GM21576 (cell line): ENCODE data around the gene ITGB3.

Source experiments
- ATAC-seq: cut with Tn5 transposase; IDR thresholded peaks from one replicate; pipeline ENCODE4 v1.9.1; 2021; ENCODE audit warnings: mild to moderate bottlenecking, moderate library complexity; ENCODE audit not compliant: unreplicated experiment

The ITGB3 gene

DNA sequence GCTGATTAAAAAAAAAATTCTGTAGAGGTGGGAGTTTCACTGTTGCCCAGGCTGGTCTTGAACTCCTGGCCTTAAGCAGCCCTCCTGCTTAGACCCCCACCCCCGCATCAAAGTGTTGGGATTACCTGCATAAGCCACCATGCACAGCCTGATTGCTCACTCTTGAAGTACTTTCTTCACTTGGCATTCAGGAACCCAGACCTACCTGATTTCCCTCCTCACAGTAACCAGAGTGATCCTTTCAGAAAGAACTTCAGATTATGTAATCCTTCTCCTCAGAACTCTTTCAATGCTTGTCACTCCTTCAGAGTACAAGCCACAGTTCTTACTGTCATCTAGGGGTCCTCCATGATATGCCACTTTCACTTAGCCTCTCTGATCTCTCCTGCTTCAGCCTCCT is 71.5 kb downstream of the ITGB3 start:
- no peak for ATAC-seq

DNA sequence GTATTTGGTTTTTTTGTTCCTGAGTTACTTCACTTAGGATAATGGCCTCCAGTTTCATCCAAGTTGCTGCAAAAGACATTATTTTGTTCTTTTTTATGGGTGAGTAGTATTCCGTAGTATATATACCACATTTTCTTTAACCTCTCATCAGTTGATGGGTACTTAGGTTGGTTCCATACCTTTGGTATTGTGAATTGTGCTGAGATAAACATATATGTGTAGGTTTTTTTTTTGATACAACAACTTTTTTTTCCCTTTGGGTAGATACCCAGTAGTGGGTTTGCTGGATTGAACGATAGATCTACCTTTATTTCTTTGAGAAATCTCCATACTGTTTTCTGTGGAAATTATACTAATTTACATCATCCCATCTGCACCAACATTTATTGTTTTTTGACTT is 76.9 kb downstream of the ITGB3 start:
- ATAC-seq, result no peak

DNA sequence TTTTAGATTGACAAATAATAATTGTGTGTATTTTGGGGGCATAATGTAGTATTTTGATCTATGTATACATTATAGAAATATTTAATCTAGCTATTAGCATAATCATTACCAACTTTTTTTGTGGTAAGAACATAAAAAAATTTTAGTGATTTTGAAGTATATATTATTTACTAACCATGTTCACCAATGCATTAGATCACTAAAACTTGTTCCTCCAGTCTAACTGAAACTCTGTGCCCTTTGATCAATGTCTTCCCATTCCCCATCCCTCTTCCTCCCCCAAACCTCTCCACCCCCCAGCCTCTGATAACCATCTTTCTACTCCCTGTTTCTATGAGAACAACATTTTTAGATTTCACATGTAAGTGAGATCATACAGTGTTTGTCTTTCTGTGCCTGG is 78.7 kb downstream of the ITGB3 start:
- ATAC-seq, result no peak

DNA sequence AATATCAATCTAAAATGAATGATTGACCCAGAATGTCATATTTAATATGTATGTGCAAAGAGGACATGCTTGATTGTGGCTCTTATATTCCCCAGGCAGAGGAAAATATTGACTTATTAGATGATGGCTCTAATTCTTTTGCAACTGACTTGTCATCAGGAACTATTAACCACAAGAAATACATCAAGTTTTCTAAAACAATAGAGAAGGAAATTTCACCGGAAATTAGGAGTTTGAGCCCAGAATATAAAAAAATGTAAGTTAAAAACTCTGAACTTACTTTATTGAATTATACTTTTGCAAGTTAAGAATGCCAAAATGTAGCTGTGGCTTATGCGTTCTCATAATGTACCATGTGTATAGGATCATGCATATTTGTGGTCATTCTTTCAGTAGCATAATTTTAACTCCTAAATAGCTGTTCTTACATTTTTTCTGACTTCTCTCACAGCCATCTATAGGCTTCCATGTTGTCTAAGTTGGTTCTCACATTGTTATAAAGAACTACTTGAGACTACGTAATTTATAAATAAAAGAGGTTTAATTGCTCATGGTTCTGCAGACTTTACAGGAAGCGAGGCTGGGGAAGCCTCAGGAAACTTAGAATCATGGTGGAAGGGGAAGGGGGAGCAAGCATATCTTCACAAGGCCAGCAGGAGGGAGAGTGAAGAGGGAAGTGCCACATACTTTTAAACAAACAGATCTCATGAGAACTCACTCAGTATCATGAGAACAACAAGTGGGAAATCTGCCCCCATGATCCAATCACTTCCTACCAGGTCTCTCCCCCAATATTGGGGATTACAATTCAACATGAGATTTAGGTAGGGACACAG is 81.7 kb downstream of the ITGB3 start:
- no peak for ATAC-seq

DNA sequence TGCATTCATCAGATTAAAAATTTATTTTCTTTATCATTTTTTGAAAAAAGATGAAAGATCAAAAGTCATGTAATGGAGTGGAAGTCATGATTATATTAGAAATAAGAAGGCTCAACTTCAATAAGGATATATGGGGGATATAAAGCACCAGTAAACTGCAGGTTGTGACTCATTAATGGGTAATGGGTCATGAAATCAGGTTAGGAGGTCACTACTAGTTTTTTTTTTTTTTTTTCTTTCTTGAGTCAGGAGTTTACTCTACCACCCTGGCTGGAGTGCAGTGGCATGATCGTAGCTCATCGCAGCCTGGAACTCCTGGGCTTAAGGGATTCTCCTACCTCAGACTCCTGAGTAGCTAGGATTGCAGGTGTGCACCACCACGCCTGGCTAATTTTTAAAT is 84.4 kb downstream of the ITGB3 start:
- ATAC-seq, result no peak

DNA sequence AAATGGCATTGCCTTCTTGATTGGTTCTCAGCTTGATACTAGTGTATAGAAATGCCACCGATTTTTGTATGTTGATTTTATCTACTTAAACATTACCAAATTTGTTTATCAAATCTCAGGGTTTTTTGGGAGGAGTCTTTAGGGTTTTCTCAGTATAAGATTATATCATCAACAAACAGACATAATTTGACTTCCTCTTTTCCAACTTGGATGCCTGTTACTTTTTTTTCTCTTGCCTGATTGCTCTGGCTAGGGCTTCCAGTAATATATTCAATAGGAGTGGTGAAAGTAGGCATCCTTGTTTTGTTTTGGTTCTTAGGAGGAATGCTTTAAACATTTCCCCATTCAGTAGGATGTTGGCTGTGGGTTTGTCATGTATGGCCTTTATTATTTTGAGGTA is 99.2 kb downstream of the ITGB3 start:
- ATAC-seq, result no peak

DNA sequence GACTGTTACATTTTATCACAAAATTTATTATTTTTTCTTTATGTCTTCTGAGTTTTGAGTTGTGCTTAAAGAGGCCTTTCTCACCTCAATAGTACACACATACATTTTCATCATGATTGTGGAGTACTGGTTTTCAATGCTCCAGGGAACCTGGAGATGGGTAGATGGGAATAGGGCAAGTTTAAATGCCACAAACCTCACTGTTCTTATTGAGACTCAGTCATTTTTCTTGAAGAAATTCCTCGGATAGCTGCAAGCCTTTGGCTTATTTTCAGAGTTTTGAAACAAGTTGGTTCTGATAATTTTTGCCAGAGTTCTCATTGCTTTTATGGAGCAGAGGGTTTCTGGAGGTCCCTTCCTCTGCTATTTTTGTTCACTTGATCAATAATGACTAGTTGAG is 105.0 kb downstream of the ITGB3 start:
- no peak for ATAC-seq
